ENCODE measurements around the gene CRIM1. TPM values are rescaled to one million over a fixed set of nuclear protein-coding genes. Genes with fewer than 3 reads are reported as not detected.

CRIM1 gene
- total and polyA plus RNA-seq, 2 of the 8 experiments (the other 6 are each of a cell fraction or from before 2014, with no cell fraction given) = 9.4 to 28.4 TPM

DNA sequence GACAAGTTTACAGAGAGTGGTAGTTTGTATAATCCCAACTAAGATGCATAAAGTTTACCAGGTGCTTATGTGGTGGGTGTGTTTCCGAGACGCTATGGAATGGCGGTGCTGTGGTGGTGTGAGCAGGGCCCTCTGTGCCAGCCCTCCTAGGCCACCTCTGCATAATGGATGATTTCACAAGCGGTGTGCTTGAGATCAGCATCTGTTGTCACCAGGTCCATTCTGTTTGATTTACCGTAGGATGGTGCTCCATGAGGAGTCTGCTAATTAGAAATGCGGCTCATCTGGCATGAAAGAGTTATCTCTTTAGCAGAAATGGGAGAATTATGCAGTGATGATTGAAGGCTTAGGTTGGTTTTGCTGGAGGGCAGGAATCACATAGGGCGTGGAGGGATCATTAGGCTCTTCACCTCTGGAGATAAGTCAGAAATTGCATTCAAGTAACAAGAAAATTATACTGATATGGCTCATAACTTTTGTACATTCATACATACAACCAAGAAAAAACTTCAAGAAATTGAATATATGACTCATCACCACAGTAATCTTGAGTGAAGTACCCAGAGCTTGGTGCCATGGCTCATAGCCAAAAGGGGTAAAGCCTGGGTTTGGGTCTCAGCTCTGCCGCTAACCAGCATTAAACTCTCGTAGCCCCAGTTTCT is 41.4 kb downstream of the CRIM1 start:
- TF ChIP-seq JUN (IDR thresholded peaks at IDR 0.05; ENCODE audit: low read depth, low read length) (no peak), PHF8 (conservative IDR thresholded peaks at IDR 0.05; ENCODE audit: low read depth, low read length) (no peak), MAFK (IDR thresholded peaks at IDR 0.05; ENCODE audit: low read depth, low read length) (no peak), CBX5 (IDR thresholded peaks at IDR 0.05; ENCODE audit: low read depth, low read length) (no peak), SUZ12 (IDR thresholded peaks at IDR 0.05; ENCODE audit: low read length) (no peak), JUND (IDR thresholded peaks at IDR 0.05; ENCODE audit: low read length) (no peak)
- ChIA-PET CTCF (ENCODE audit: partially characterized antibody) (interaction anchor here (0.5 to 2.1 kb wide), 5 partner anchors 11 to 63 kb away, joined by 3 to 7 read pairs (median 3); no protein-coding TSS in a partner anchor), POLR2A (ENCODE audit: partially characterized antibody) (interaction anchor here (0.6 to 1.8 kb wide), 4 partner anchors 9 to 17 kb away, joined by 3 to 9 read pairs (median 5); no protein-coding TSS in a partner anchor)
- Histone ChIP-seq H2BK20ac (ENCODE audit: low read length) (no peak overlapping the region), H3K18ac (ENCODE audit: extremely low read depth, low read length) (no peak overlapping the region), H2BK15ac (ENCODE audit: low read length) (no peak overlapping the region), H3K23ac (ENCODE audit: insufficient read length) (no peak overlapping the region), H3K4ac (replicated peaks; ENCODE audit: insufficient read length, low read depth, low read length) (no peak overlapping the region), H2AFZ (ENCODE audit: low read length) (no peak overlapping the region), H3K4me1 (replicated peaks in 1 of 4; ENCODE audit: control insufficient read depth in 3 of 4, insufficient read depth in 4 of 4, low read length in 3 of 4) (peaks cover 0 to 16% (median 13%) of the 10 kb centered on the region in 4 experiments; a peak in 4 of 7 replicates), H4K8ac (ENCODE audit: extremely low read depth, insufficient read depth, low read length) (no peak overlapping the region), H3K23me2 (ENCODE audit: low read depth, low read length) (no peaks in the 10 kb centered on the region), H3K79me2 (ENCODE audit: control insufficient read depth in 1 of 2, insufficient read depth in 2 of 2, low read length in 2 of 2) (peaks cover 6 to 99% of the 10 kb centered on the region in 2 experiments; a peak in 3 of 4 replicates), H3K14ac (ENCODE audit: insufficient read length) (no peak overlapping the region), H4K91ac (replicated peaks; ENCODE audit: insufficient read length, low read length) (no peak overlapping the region), H2BK120ac (replicated peaks; ENCODE audit: low read depth, low read length) (no peak overlapping the region), H4K20me1 (replicated peaks in 1 of 2; ENCODE audit: control insufficient read depth in 1 of 2, insufficient read depth in 2 of 2, low read length in 2 of 2) (peaks cover 9 to 12% of the 10 kb centered on the region in 2 experiments), H2AK5ac (ENCODE audit: low read depth, low read length) (no peak overlapping the region), H2BK5ac (ENCODE audit: low read depth, low read length) (no peak overlapping the region), H3K36me3 (ENCODE audit: control insufficient read depth in 2 of 4, insufficient read depth in 4 of 4, low read length in 3 of 4) (no peaks in the 10 kb centered on the region), H3K27me3 (replicated peaks in 1 of 4; ENCODE audit: control insufficient read depth in 3 of 4, extremely low read depth in 1 of 4, insufficient read depth in 3 of 4, low read length in 3 of 4) (no peaks in the 10 kb centered on the region), H3K4me3 (ENCODE audit: extremely low read depth in 1 of 4, insufficient read depth in 2 of 4, low read depth in 3 of 4, low read length in 4 of 4) (no peak overlapping the region), H3K4me2 (ENCODE audit: insufficient read depth in 1 of 2, low read depth in 2 of 2, low read length in 2 of 2) (no peak overlapping the region), H3K27ac (ENCODE audit: low read depth, low read length) (no peak overlapping the region), H2BK12ac (ENCODE audit: low read depth, low read length) (no peak overlapping the region), H4K5ac (ENCODE audit: insufficient read length, low read depth, low read length) (no peak overlapping the region), H3K79me1 (ENCODE audit: low read depth, low read length) (peaks cover 4% of the 10 kb centered on the region), H3K9me3 (ENCODE audit: insufficient read depth in 2 of 2, low read depth in 1 of 2, low read length in 1 of 2) (no peaks in the 10 kb centered on the region), H3K56ac (replicated peaks; ENCODE audit: insufficient read length, low read depth, low read length) (no peak overlapping the region), H3K9ac (replicated peaks in 1 of 4; ENCODE audit: extremely low read depth in 1 of 4, low read depth in 3 of 4, low read length in 3 of 4) (no peak overlapping the region)
- DNase-seq (ENCODE audit: low read depth in 1 of 2, low spot score in 2 of 2) (no peak), FAIRE-seq (no peak)
- WGBS, 2 experiments (ENCODE audit: extremely low coverage in 1 of 2, insufficient coverage in 1 of 2, insufficient read length in 1 of 2, insufficient replicate concordance in 2 of 2, low coverage in 1 of 2, low lambda C conversion rate in 2 of 2, missing lambda C conversion rate in 1 of 2) = 92% methylated on average over 9 of the region's 9 CpGs; no CpG with 5 or more reads in 1 of the 2 experiments
